ENCODE measurements around the gene VWA3B.
"Not testable (repeated sequence)": the region's sequence is repeated elsewhere in the genome, so short reads cannot be mapped to it uniquely, and the experiment has no call there.

VWA3B gene

DNA sequence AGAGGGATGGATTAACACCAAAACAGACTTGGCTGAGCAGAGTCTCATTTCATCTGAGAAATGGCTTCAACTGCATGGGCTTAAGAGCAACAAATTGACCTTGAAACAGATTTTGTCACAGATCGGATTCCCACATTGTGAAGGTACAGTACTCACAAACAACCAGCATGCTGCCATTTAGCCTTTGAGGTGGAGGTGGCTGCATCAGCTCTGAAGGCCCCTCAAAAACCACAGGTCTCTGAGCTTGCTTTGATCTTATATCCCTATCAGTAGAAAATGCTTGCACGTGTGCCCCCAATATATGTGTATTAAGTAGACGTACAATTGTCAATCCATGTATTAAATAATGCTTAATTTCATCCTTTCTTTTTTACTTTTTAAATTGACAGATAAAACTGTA, 6.2 kb downstream of the VWA3B start:
- H3K9ac ChIP-seq (ENCODE audit: low read depth, low read length, poor library complexity, severe bottlenecking) = no peak overlapping the region
- H2AFZ ChIP-seq (ENCODE audit: low read length) = no peak overlapping the region
- no peaks in the 10 kb centered on the region for H3K9me2 ChIP-seq (replicated peaks; ENCODE audit: low read depth, low read length)
- H3K4me1 ChIP-seq (ENCODE audit: insufficient read depth, low read length, poor library complexity, severe bottlenecking) = peaks cover 11% of the 10 kb centered on the region
- no peak overlapping the region for H3K4me2 ChIP-seq (ENCODE audit: low read depth, low read length, poor library complexity, severe bottlenecking)
- TF ChIP-seq, protein P1, sequence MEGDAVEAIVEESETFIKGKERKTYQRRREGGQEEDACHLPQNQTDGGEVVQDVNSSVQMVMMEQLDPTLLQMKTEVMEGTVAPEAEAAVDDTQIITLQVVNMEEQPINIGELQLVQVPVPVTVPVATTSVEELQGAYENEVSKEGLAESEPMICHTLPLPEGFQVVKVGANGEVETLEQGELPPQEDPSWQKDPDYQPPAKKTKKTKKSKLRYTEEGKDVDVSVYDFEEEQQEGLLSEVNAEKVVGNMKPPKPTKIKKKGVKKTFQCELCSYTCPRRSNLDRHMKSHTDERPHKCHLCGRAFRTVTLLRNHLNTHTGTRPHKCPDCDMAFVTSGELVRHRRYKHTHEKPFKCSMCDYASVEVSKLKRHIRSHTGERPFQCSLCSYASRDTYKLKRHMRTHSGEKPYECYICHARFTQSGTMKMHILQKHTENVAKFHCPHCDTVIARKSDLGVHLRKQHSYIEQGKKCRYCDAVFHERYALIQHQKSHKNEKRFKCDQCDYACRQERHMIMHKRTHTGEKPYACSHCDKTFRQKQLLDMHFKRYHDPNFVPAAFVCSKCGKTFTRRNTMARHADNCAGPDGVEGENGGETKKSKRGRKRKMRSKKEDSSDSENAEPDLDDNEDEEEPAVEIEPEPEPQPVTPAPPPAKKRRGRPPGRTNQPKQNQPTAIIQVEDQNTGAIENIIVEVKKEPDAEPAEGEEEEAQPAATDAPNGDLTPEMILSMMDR (conservative IDR thresholded peaks at IDR 0.05; ENCODE audit: low read length) = no peak
- no peak for TF ChIP-seq EZH2phosphoT487 (IDR thresholded peaks at IDR 0.05; ENCODE audit: borderline replicate concordance)
- no peak overlapping the region for H3K4me3 ChIP-seq (ENCODE audit: low read length, poor library complexity, severe bottlenecking)
- no peaks in the 10 kb centered on the region for H3K79me2 ChIP-seq (ENCODE audit: insufficient read depth, low read length)
- no peaks in the 10 kb centered on the region for H4K20me1 ChIP-seq (ENCODE audit: insufficient read depth, low read length, poor library complexity, severe bottlenecking)
- no peaks in the 10 kb centered on the region for H3F3A ChIP-seq (ENCODE audit: low read depth)
- no peaks in the 10 kb centered on the region for H3K27me3 ChIP-seq (ENCODE audit: insufficient read depth, low read length, poor library complexity, severe bottlenecking)
- no peaks in the 10 kb centered on the region for H3K36me3 ChIP-seq (ENCODE audit: insufficient read depth, low read length)
- 0 out of 2 replicates have a peak, but pooled peaks cover 6% of the 10 kb centered on the region for H3K9me3 ChIP-seq (ENCODE audit: insufficient read depth, low read depth, low read length)

DNA sequence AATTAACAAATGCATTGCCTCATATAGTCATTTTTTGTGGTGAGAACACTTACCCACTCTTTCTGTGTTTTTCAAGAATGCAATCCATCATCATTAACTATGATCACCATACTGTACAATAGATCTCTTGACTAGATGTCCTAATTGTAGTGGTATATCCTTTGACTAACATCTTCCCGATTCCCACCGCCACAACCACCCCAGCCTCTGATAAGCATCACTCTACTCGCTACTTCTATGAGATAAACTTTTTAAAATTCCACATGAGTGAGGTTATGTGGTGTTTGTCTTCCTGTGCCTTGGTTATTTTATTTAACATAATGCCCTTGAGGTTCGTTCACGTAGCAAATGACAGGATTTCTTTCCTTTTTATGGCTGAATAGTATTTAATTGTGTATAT, 6.6 kb downstream of the VWA3B start:
- no peaks in the 10 kb centered on the region for H3K9me2 ChIP-seq (replicated peaks; ENCODE audit: low read depth, low read length)
- H3K4me2 ChIP-seq (ENCODE audit: low read depth, low read length, poor library complexity, severe bottlenecking) = no peak overlapping the region
- no peaks in the 10 kb centered on the region for H3K36me3 ChIP-seq (ENCODE audit: insufficient read depth, low read length)
- no peak for TF ChIP-seq EZH2phosphoT487 (IDR thresholded peaks at IDR 0.05; ENCODE audit: borderline replicate concordance)
- TF ChIP-seq, protein P1 (conservative IDR thresholded peaks at IDR 0.05; ENCODE audit: low read length) = no peak
- no peaks in the 10 kb centered on the region for H3K27me3 ChIP-seq (ENCODE audit: insufficient read depth, low read length, poor library complexity, severe bottlenecking)
- no peak overlapping the region for H3K4me3 ChIP-seq (ENCODE audit: low read length, poor library complexity, severe bottlenecking)
- no peaks in the 10 kb centered on the region for H4K20me1 ChIP-seq (ENCODE audit: insufficient read depth, low read length, poor library complexity, severe bottlenecking)
- no peak overlapping the region for H2AFZ ChIP-seq (ENCODE audit: low read length)
- H3K9ac ChIP-seq (ENCODE audit: low read depth, low read length, poor library complexity, severe bottlenecking) = no peak overlapping the region
- H3K9me3 ChIP-seq (ENCODE audit: insufficient read depth, low read depth, low read length) = 0 out of 2 replicates have a peak, but pooled peaks cover 9% of the 10 kb centered on the region
- H3F3A ChIP-seq (ENCODE audit: low read depth) = no peaks in the 10 kb centered on the region
- no peaks in the 10 kb centered on the region for H3K79me2 ChIP-seq (ENCODE audit: insufficient read depth, low read length)
- H3K4me1 ChIP-seq (ENCODE audit: insufficient read depth, low read length, poor library complexity, severe bottlenecking) = peaks cover 11% of the 10 kb centered on the region

DNA sequence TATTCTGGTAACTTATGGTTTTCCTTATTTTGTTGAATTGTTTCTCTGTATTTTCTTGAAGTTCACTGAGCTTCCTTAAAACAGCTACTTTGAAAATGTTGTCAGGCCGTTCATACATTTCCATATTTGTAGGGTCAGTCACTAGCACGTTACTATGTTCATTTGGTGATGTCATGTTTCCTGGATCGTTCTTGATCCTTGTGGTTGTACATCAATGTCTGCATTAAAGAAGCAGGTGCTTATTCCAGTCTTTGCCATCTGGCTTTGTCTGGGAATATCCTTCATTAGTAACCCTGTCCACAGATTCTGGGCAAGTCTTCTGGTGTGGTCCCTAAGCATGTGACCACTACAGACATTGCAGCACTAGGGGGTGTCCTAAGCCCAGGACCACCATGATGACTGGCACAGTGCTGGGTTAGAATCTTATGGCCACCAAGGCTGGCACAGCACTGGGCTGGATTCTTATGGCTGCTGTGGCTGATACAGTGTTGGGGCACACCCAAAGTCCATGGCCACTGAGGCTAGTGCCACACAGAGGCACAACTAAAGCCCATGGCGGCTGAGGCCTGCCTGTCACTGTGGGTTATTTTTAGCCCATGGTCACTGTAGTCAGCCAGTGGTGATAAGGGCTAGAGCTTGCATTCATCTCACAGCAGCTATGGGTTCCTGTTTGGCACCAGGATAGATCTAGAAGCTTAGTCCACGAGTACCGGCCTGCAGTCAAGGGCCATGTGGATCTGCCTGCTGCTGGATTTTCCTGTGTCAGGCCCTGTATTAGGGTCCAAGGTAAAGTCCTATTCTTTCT, 13.2 kb downstream of the VWA3B start:
- Histone ChIP-seq H3K9me3 (ENCODE audit: insufficient read depth, low read depth, low read length) (peaks cover 11% of the 10 kb centered on the region; the same call in 1 of the 2 replicates), H3K4me1 (ENCODE audit: insufficient read depth, low read length, poor library complexity, severe bottlenecking) (no peaks in the 10 kb centered on the region), H3K27me3 (ENCODE audit: insufficient read depth, low read length, poor library complexity, severe bottlenecking) (no peaks in the 10 kb centered on the region), H2AFZ (ENCODE audit: low read length) (no peak overlapping the region), H3K4me3 (ENCODE audit: low read length, poor library complexity, severe bottlenecking) (no peak overlapping the region), H3K9ac (ENCODE audit: low read depth, low read length, poor library complexity, severe bottlenecking) (no peak overlapping the region), H3K79me2 (ENCODE audit: insufficient read depth, low read length) (no peaks in the 10 kb centered on the region), H3F3A (ENCODE audit: low read depth) (no peaks in the 10 kb centered on the region), H4K20me1 (ENCODE audit: insufficient read depth, low read length, poor library complexity, severe bottlenecking) (no peaks in the 10 kb centered on the region), H3K36me3 (ENCODE audit: insufficient read depth, low read length) (no peaks in the 10 kb centered on the region), H3K4me2 (ENCODE audit: low read depth, low read length, poor library complexity, severe bottlenecking) (no peak overlapping the region), H3K9me2 (replicated peaks; ENCODE audit: low read depth, low read length) (no peaks in the 10 kb centered on the region)
- TF ChIP-seq EZH2phosphoT487 (IDR thresholded peaks at IDR 0.05; ENCODE audit: borderline replicate concordance) = no peak

DNA sequence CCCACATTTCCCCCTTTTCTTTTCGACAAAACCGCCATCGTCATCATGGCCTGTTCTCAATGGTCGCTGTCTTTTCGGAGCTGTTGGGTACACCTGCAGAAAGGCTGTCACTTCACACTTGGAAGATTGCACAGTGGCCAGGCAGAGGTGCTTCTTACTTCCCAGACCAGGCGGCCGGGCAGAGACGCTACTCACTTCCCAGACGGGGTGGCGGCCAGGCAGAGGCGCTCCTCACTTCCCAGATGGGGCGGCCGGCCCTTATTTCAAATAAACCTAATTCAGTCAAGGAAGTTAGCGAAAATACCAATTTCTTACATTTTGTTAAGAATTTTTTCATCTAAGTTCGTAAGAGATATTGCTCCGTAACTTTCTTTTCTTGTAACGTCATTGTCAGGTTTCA, 15.3 kb downstream of the VWA3B start:
- H3K36me3 ChIP-seq (ENCODE audit: insufficient read depth, low read length); H3K4me2 ChIP-seq (ENCODE audit: low read depth, low read length, poor library complexity, severe bottlenecking); H4K20me1 ChIP-seq (ENCODE audit: insufficient read depth, low read length, poor library complexity, severe bottlenecking); H3K79me2 ChIP-seq (ENCODE audit: insufficient read depth, low read length); H3K4me1 ChIP-seq (ENCODE audit: insufficient read depth, low read length, poor library complexity, severe bottlenecking); H3K9ac ChIP-seq (ENCODE audit: low read depth, low read length, poor library complexity, severe bottlenecking); H3K9me2 ChIP-seq (replicated peaks; ENCODE audit: low read depth, low read length); H3K27me3 ChIP-seq (ENCODE audit: insufficient read depth, low read length, poor library complexity, severe bottlenecking); H3F3A ChIP-seq (ENCODE audit: low read depth); H2AFZ ChIP-seq (ENCODE audit: low read length); H3K4me3 ChIP-seq (ENCODE audit: low read length, poor library complexity, severe bottlenecking); H3K9me3 ChIP-seq (ENCODE audit: insufficient read depth, low read depth, low read length): not testable (repeated sequence)
